NT2/D1 (cell line): ENCODE data around the gene MYO7A.

Experiments
- SUZ12 ChIP-seq: IDR thresholded peaks from 2 replicates; pipeline ENCODE4 v1.6.1; 2011; ENCODE audit not compliant: insufficient read length, insufficient read depth; ENCODE audit errors: extremely low read depth
- YY1 ChIP-seq: IDR thresholded peaks from 2 replicates; pipeline ENCODE4 v1.6.1; 2011; ENCODE audit not compliant: insufficient read length, insufficient read depth
- ZNF274 ChIP-seq: IDR thresholded peaks from 2 replicates; pipeline ENCODE4 v1.6.1; 2011; ENCODE audit warnings: mild to moderate bottlenecking, low read depth, low read length

- no peak for TF ChIP-seq ZNF274
- TF ChIP-seq YY1, result no peak
- TF ChIP-seq SUZ12, result no peak
Measured at GRCh38 chr11:77139201-77139600, 11.2 kb downstream of the MYO7A start.
